HG03196 (cell line): ENCODE measurements around the gene BCAS3.
"Not testable (repeated sequence)": the region's sequence is repeated elsewhere in the genome, so short reads cannot be mapped to it uniquely, and the experiment has no call there.

Source experiments
- ATAC-seq: cut with Tn5 transposase; IDR thresholded peaks from one replicate; pipeline ENCODE4 v1.9.1; 2021; ENCODE audit not compliant: unreplicated experiment

BCAS3 gene

GRCh38 chr17:60781880-60782412, 104.3 kb downstream of the BCAS3 start:
- ATAC-seq = no peak

- no peak for ATAC-seq
Measured at GRCh38 chr17:60782742-60783141, 105.1 kb downstream of the BCAS3 start.

- ATAC-seq = no peak
Measured at GRCh38 chr17:60790205-60790604, 112.6 kb downstream of the BCAS3 start.

GRCh38 chr17:60792250-60792898, 114.7 kb downstream of the BCAS3 start:
- no peak for ATAC-seq

- ATAC-seq = no peak
Measured at GRCh38 chr17:60798576-60798975, 120.9 kb downstream of the BCAS3 start.

GRCh38 chr17:60802377-60802776, 124.7 kb downstream of the BCAS3 start:
- no peak for ATAC-seq

- no peak for ATAC-seq
Measured at GRCh38 chr17:60803059-60803458, 125.4 kb downstream of the BCAS3 start.

GRCh38 chr17:60804831-60805230, 127.2 kb downstream of the BCAS3 start:
- no peak for ATAC-seq

- ATAC-seq = no peak
Measured at GRCh38 chr17:60809421-60809820, 131.8 kb downstream of the BCAS3 start.

- ATAC-seq = not testable (repeated sequence)
Measured at GRCh38 chr17:60814941-60815340, 137.3 kb downstream of the BCAS3 start.

GRCh38 chr17:60817192-60817591, 139.5 kb downstream of the BCAS3 start:
- no peak for ATAC-seq

- ATAC-seq = no peak
Measured at GRCh38 chr17:60819447-60820130, 141.9 kb downstream of the BCAS3 start.

- no peak for ATAC-seq
Measured at GRCh38 chr17:60823515-60823914, 145.9 kb downstream of the BCAS3 start.

- no peak for ATAC-seq
Measured at GRCh38 chr17:60825351-60825750, 147.7 kb downstream of the BCAS3 start.

GRCh38 chr17:60827943-60828342, 150.3 kb downstream of the BCAS3 start:
- ATAC-seq = no peak

- no peak for ATAC-seq
Measured at GRCh38 chr17:60832151-60832585, 154.5 kb downstream of the BCAS3 start.

- ATAC-seq = no peak
Measured at GRCh38 chr17:60832631-60833030, 155.0 kb downstream of the BCAS3 start.

GRCh38 chr17:60840456-60840855, 162.8 kb downstream of the BCAS3 start:
- no peak for ATAC-seq

- ATAC-seq = no peak
Measured at GRCh38 chr17:60845012-60845411, 167.4 kb downstream of the BCAS3 start.

- no peak for ATAC-seq
Measured at GRCh38 chr17:60846175-60846574, 168.5 kb downstream of the BCAS3 start.

- ATAC-seq = no peak
Measured at GRCh38 chr17:60851181-60851580, 173.5 kb downstream of the BCAS3 start.

GRCh38 chr17:60857556-60858080, 180.0 kb downstream of the BCAS3 start:
- no peak for ATAC-seq
